ENCODE data around the gene PDLIM7. TPM values are rescaled to one million over a fixed set of nuclear protein-coding genes. Genes with fewer than 3 reads are reported as not detected.

The PDLIM7 gene
- total and polyA plus RNA-seq, 2 donors (not counting 3 experiments of a cell fraction or from before 2014, with no cell fraction given) = 314 to 318 TPM

DNA sequence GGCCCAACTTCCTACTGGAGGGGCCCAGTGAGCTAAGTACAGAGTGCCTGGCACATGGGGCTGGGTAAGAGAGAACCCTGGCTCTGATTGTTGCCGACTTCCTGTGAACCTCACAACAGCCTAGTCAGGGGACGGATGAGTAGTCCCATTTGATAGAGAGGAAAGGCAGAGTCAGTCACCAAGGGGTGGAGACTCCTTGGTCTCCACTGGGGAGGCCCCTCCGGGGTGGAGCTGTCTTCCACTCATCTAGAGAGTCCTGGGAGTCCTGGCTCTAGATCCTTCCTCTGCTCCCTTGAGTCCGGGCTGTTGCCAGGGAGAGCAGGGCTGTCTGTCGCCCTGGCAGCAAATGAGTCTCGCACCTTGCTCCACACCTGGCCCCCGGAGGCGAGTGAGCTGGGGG is 63.0 kb downstream of the PDLIM7 start:
- DNase-seq (ENCODE audit: low read depth, low spot score) (no peak), FAIRE-seq (no peak)
- ChIA-PET POLR2A (interaction anchor here (0.6 kb wide), 1 partner anchor 8 kb away, joined by 3 read pairs; the partner anchor contains the start of gene GRK6), CTCF (interaction anchor here (1.0 to 2.0 kb wide), 3 partner anchors 21 to 44 kb away, joined by 4 to 5 read pairs (median 5); no protein-coding TSS in a partner anchor)
- Histone ChIP-seq H3K9ac (replicated peaks; ENCODE audit: extremely low read depth, insufficient read depth, low read length) (no peak overlapping the region), H3K9me3 (replicated peaks; ENCODE audit: control insufficient read depth, insufficient read depth, low read length) (no peaks in the 10 kb centered on the region), H3K27me3 (ENCODE audit: control insufficient read depth in 2 of 2, insufficient read depth in 2 of 2, low read length in 2 of 2) (no peaks in the 10 kb centered on the region), H3K4me3 (replicated peaks in 1 of 3; ENCODE audit: insufficient read depth in 1 of 3, low read depth in 1 of 3, low read length in 3 of 3) (no peak overlapping the region), H4K20me1 (replicated peaks; ENCODE audit: control insufficient read depth, extremely low read depth, insufficient read depth, low read length) (no peaks in the 10 kb centered on the region), H3K79me2 (ENCODE audit: control insufficient read depth, insufficient read depth, low read length) (peaks cover 3% of the 10 kb centered on the region), H2AFZ (ENCODE audit: low read depth, low read length) (no peak overlapping the region), H3K27ac (ENCODE audit: insufficient read depth, low read depth, low read length) (no peak overlapping the region), H3K9me1 (replicated peaks; ENCODE audit: control insufficient read depth, extremely low read depth, insufficient read depth, low read length) (no peaks in the 10 kb centered on the region), H3K4me2 (ENCODE audit: insufficient read depth, low read length) (no peak overlapping the region), H3K36me3 (ENCODE audit: control insufficient read depth in 2 of 2, extremely low read depth in 1 of 2, insufficient read depth in 2 of 2, low read length in 2 of 2) (peaks cover 11 to 31% of the 10 kb centered on the region in 2 experiments), H3K4me1 (ENCODE audit: control insufficient read depth, extremely low read depth, insufficient read depth, low read length) (no peaks in the 10 kb centered on the region)
- TF ChIP-seq POLR2A (IDR thresholded peaks at IDR 0.05; ENCODE audit: low read depth, low read length) = no peak
- TF ChIP-seq MYC (IDR thresholded peaks at IDR 0.05; ENCODE audit: low read depth, low read length) = no peak
- no peak for TF ChIP-seq POLR2AphosphoS5 (IDR thresholded peaks at IDR 0.05; ENCODE audit: insufficient read depth, low read depth, low read length)
- no peak for TF ChIP-seq GATA2 (IDR thresholded peaks at IDR 0.05; ENCODE audit: insufficient read depth, insufficient read length, low read depth, low read length)
- TF ChIP-seq, protein P1, sequence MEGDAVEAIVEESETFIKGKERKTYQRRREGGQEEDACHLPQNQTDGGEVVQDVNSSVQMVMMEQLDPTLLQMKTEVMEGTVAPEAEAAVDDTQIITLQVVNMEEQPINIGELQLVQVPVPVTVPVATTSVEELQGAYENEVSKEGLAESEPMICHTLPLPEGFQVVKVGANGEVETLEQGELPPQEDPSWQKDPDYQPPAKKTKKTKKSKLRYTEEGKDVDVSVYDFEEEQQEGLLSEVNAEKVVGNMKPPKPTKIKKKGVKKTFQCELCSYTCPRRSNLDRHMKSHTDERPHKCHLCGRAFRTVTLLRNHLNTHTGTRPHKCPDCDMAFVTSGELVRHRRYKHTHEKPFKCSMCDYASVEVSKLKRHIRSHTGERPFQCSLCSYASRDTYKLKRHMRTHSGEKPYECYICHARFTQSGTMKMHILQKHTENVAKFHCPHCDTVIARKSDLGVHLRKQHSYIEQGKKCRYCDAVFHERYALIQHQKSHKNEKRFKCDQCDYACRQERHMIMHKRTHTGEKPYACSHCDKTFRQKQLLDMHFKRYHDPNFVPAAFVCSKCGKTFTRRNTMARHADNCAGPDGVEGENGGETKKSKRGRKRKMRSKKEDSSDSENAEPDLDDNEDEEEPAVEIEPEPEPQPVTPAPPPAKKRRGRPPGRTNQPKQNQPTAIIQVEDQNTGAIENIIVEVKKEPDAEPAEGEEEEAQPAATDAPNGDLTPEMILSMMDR (IDR thresholded peaks at IDR 0.05; ENCODE audit: extremely low read depth in 1 of 2, insufficient read depth in 1 of 2, low read depth in 1 of 2, low read length in 2 of 2) = no peak
- TF ChIP-seq EZH2 (IDR thresholded peaks at IDR 0.05; ENCODE audit: borderline replicate concordance, low read depth, low read length, severe bottlenecking) = no peak
- intact Hi-C loops (cut with micrococcal nuclease) (no loop called here), dilution Hi-C loops (cut with MboI; ENCODE audit: extremely low pct_ligation_motif_present, low sequenced_read_pairs) (no loop called here)
- no TSS peak for BruUV-seq (replicated peaks)
